Glutamatergic neuron (in vitro differentiated cells): ENCODE data around the gene SMIM29. TPM values are rescaled to one million over a fixed set of nuclear protein-coding genes. Genes with fewer than 3 reads are reported as not detected.

ENCODE experiments used
- DNase-seq: peaks from one replicate; pipeline ENCODE4 v3.0.0; 2022
- H3K27ac Mint-ChIP-seq: one replicate; pipeline ENCODE4 v1.8.0; 2020; ENCODE audit warnings: mild to moderate bottlenecking, mixed read lengths, inconsistent platforms; ENCODE audit not compliant: unreplicated experiment
- H3K27me3 Mint-ChIP-seq: one replicate; pipeline ENCODE4 v1.8.0; 2020; ENCODE audit warnings: mild to moderate bottlenecking, moderate library complexity, mixed read lengths, inconsistent platforms; ENCODE audit not compliant: unreplicated experiment
- H3K36me3 Mint-ChIP-seq: one replicate; pipeline ENCODE4 v1.8.0; 2020; ENCODE audit warnings: mild to moderate bottlenecking, mixed read lengths, inconsistent platforms; ENCODE audit not compliant: unreplicated experiment
- H3K4me1 Mint-ChIP-seq: one replicate; pipeline ENCODE4 v1.8.0; 2020; ENCODE audit warnings: mild to moderate bottlenecking, low read depth, mixed read lengths, inconsistent platforms; ENCODE audit not compliant: unreplicated experiment
- H3K4me3 Mint-ChIP-seq: one replicate; pipeline ENCODE4 v1.8.0; 2020; ENCODE audit warnings: mild to moderate bottlenecking, mixed read lengths, inconsistent platforms; ENCODE audit not compliant: unreplicated experiment
- H3K9me3 Mint-ChIP-seq: one replicate; pipeline ENCODE4 v1.8.0; 2020; ENCODE audit warnings: mild to moderate bottlenecking, moderate library complexity, mixed read lengths, inconsistent platforms; ENCODE audit not compliant: unreplicated experiment
- CTCF ChIP-seq: fragments of 200-600 bp; sonication (generic); IDR thresholded peaks from one replicate; pipeline ENCODE4 v1.5.0; 2021; ENCODE audit not compliant: partially characterized antibody, unreplicated experiment
- total RNA-seq: library from RNA; stranded (reverse); fragmentation: NEBNext Ultra II Directional; extraction: Animal tissue kit (Norgen Biotek cat#: 25700); gene quantifications from one replicate; pipeline ENCODE4 v1.2.1, GENCODE V29; 2021; ENCODE audit not compliant: unreplicated experiment

Gene SMIM29
- total RNA-seq, 1 donor from 2014 or later, result 54.7 TPM

GRCh38 chr6:34235307-34236130, 13.3 kb downstream of the SMIM29 start:
- Mint-ChIP-seq H3K27me3 (peaks cover 8% of the 10 kb centered on the region), H3K9me3 (peaks cover 7% of the 10 kb centered on the region), H3K36me3 (no peaks in the 10 kb centered on the region), H3K4me3 (peak overlapping the region; percentile 78), H3K27ac (peak overlapping the region; percentile 86), H3K4me1 (peaks cover 15% of the 10 kb centered on the region)
- peak; percentile 64 for DNase-seq
- no peak for TF ChIP-seq CTCF

GRCh38 chr6:34234667-34235306, 14.0 kb downstream of the SMIM29 start:
- H3K27ac Mint-ChIP-seq, result peak overlapping the region; percentile 76

GRCh38 chr6:34233867-34234266, 14.9 kb downstream of the SMIM29 start:
- no peaks in the 10 kb centered on the region for H3K36me3 Mint-ChIP-seq
- peaks cover 9% of the 10 kb centered on the region for H3K9me3 Mint-ChIP-seq
- DNase-seq, result no peak
- TF ChIP-seq CTCF, result no peak
- peaks cover 9% of the 10 kb centered on the region for H3K27me3 Mint-ChIP-seq
- H3K4me1 Mint-ChIP-seq, result peaks cover 7% of the 10 kb centered on the region
- no peak overlapping the region for H3K4me3 Mint-ChIP-seq
- H3K27ac Mint-ChIP-seq, result no peak overlapping the region

More at GRCh38 chr6:34234667-34235306, 14.0 kb downstream of the SMIM29 start:
- Mint-ChIP-seq H3K27me3 (peaks cover 9% of the 10 kb centered on the region), H3K36me3 (no peaks in the 10 kb centered on the region), H3K9me3 (peaks cover 9% of the 10 kb centered on the region), H3K4me3 (peak overlapping the region; percentile 70), H3K4me1 (peaks cover 12% of the 10 kb centered on the region)
- no peak for TF ChIP-seq CTCF
- no peak for DNase-seq

GRCh38 chr6:34232901-34233300, 15.9 kb downstream of the SMIM29 start:
- H3K4me3 Mint-ChIP-seq, result no peak overlapping the region
- no peak for DNase-seq
- H3K36me3 Mint-ChIP-seq, result no peaks in the 10 kb centered on the region
- H3K4me1 Mint-ChIP-seq, result no peaks in the 10 kb centered on the region
- no peak for TF ChIP-seq CTCF
- H3K27me3 Mint-ChIP-seq, result peaks cover 9% of the 10 kb centered on the region
- H3K9me3 Mint-ChIP-seq, result peaks cover 9% of the 10 kb centered on the region
- no peak overlapping the region for H3K27ac Mint-ChIP-seq
